HCT116 (cell line): ENCODE data around the gene TIMM29. TPM values are rescaled to one million over a fixed set of nuclear protein-coding genes. Genes with fewer than 3 reads are reported as not detected.

Experiments
- ATAC-seq: fragments of 200-7000 bp; cut with Tn5 transposase; 2 replicates; pipeline ENCODE4 v1.9.1; 2020; ENCODE audit warnings: mild to moderate bottlenecking, moderate library complexity
- BruUV-seq: library from RNA; stranded (reverse); fragments of 400-500 nt; replicated peaks from 2 replicates; lab custom pipeline; 2021; lab: Mats Ljungman, UMichigan
- CTCF ChIA-PET: fragments of 300-600 bp; sonication (Branson Sonifier 250); formaldehyde crosslinking; loops from one replicate; lab custom pipeline; 2021; ENCODE audit warnings: antibody characterized with exemption; lab: Charles Lee
- POLR2A ChIA-PET: fragments of 300-600, 350-600 bp; sonication (Branson Sonifier 250); formaldehyde crosslinking; loops from one replicate; lab custom pipeline; 2021; ENCODE audit warnings: antibody characterized with exemption; lab: Charles Lee
- RAD21 ChIA-PET, 2 experiments: fragments of 300-600 bp; sonication (Branson Sonifier 250); formaldehyde crosslinking; loops; one replicate each; lab custom pipeline; 2023; ENCODE audit warnings: low total read pairs in 2 of 2; ENCODE audit not compliant: uncharacterized antibody in 2 of 2, unreplicated experiment in 2 of 2, low non-redundant PET in 1 of 2; lab: Charles Lee
- DNase-seq: peaks from one replicate; pipeline ENCODE4 v3.0.0-alpha.2; 2010; ENCODE audit warnings: low read depth, low spot score
- H2AFZ ChIP-seq: fragments of 200-600 bp; shearing (Covaris generic), sonication (generic); 2 replicates; pipeline ENCODE4 v1.6.1; 2017; ENCODE audit warnings: low read depth, mixed run types, mixed read lengths, antibody characterized with exemption, low read length; ENCODE audit not compliant: poor library complexity, severe bottlenecking
- H3K27ac ChIP-seq: 2 replicates; pipeline ENCODE4 v1.5.1; 2012; ENCODE audit warnings: low read depth, low read length
- H3K27me3 ChIP-seq: fragments of 200-600 bp; sonication (generic); 2 replicates; pipeline ENCODE4 v1.6.1; 2016; ENCODE audit warnings: mixed run types, low read length, mixed read lengths; ENCODE audit not compliant: insufficient read depth
- H3K36me3 ChIP-seq, 2 experiments: fragments of 200-500 bp in 1 of 2; fragments of 200-600 bp in 1 of 2; sonication (Bioruptor generic) in 1 of 2; sonication (generic) in 1 of 2; 2 replicates each; pipeline versions ENCODE4 v1.5.1 to v1.6.1; 2014 to 2016; ENCODE audit warnings: low read length in 2 of 2, inconsistent platforms in 1 of 2, mixed read lengths in 1 of 2, mixed run types in 1 of 2; ENCODE audit not compliant: insufficient read depth in 2 of 2, control insufficient read depth in 1 of 2
- H3K4me1 ChIP-seq, 2 experiments: fragments of 200-600 bp in 1 of 2; sonication (generic) in 1 of 2; 2 replicates each; pipeline versions ENCODE4 v1.5.1 to v1.6.1; 2012 to 2017; ENCODE audit warnings: low read length in 2 of 2, inconsistent platforms in 1 of 2, mild to moderate bottlenecking in 1 of 2, mixed read lengths in 1 of 2, mixed run types in 1 of 2, moderate library complexity in 1 of 2; ENCODE audit not compliant: insufficient read depth in 2 of 2, control insufficient read depth in 1 of 2
- H3K4me2 ChIP-seq: fragments of 200-600 bp; sonication (generic); 2 replicates; pipeline ENCODE4 v1.6.1; 2017; ENCODE audit warnings: mixed run types, low read length, mixed read lengths
- H3K4me3 ChIP-seq, 2 experiments: fragments of 200-600 bp in 1 of 2; sonication (generic) in 1 of 2; replicated peaks in 1 of 2; 2 replicates each; pipeline ENCODE4 v1.5.1; 2011 to 2016; ENCODE audit warnings: low read length in 2 of 2, control low read depth in 1 of 2, low read depth in 1 of 2, mild to moderate bottlenecking in 1 of 2, mixed read lengths in 1 of 2, mixed run types in 1 of 2
- H3K79me2 ChIP-seq: fragments of 200-600 bp; sonication (generic); 2 replicates; pipeline ENCODE4 v1.6.1; 2017; ENCODE audit warnings: mild to moderate bottlenecking, mixed run types, low read length, moderate library complexity, mixed read lengths; ENCODE audit not compliant: insufficient read depth
- H3K9ac ChIP-seq: fragments of 200-600 bp; sonication (generic); 2 replicates; pipeline ENCODE4 v1.6.1; 2016; ENCODE audit warnings: low read length, mixed read lengths
- H3K9me2 ChIP-seq: fragments of 200-600 bp; sonication (generic), shearing (Covaris generic); 2 replicates; pipeline ENCODE4 v1.6.1; 2017; ENCODE audit warnings: mixed run types, mild to moderate bottlenecking, moderate library complexity; ENCODE audit not compliant: insufficient read depth
- H3K9me3 ChIP-seq, 2 experiments: fragments of 200-500 bp in 1 of 2; fragments of 200-600 bp in 1 of 2; sonication (Bioruptor generic) in 1 of 2; sonication (generic) in 1 of 2; 2 replicates each; pipeline ENCODE4 v1.6.1; 2014 to 2017; ENCODE audit warnings: low read length in 2 of 2, mixed read lengths in 2 of 2, inconsistent platforms in 1 of 2, low read depth in 1 of 2, mild to moderate bottlenecking in 1 of 2, mixed run types in 1 of 2, moderate library complexity in 1 of 2; ENCODE audit not compliant: control insufficient read depth in 1 of 2, insufficient read depth in 1 of 2
- H4K20me1 ChIP-seq: fragments of 200-600 bp; sonication (generic), shearing (Covaris generic); 2 replicates; pipeline ENCODE4 v1.6.1; 2017; ENCODE audit warnings: mixed run types, mild to moderate bottlenecking, moderate library complexity; ENCODE audit not compliant: insufficient read depth
- ATF3 ChIP-seq: IDR thresholded peaks from 2 replicates; pipeline ENCODE4 v1.6.1; 2012
- CBX3 ChIP-seq: IDR thresholded peaks from 2 replicates; pipeline ENCODE4 v1.6.1; 2012; ENCODE audit warnings: low read depth
- EGR1 ChIP-seq: IDR thresholded peaks from 2 replicates; pipeline ENCODE4 v1.6.1; 2012; ENCODE audit warnings: low read depth
- ELF1 ChIP-seq: IDR thresholded peaks from 2 replicates; pipeline ENCODE4 v1.6.1; 2012; ENCODE audit warnings: low read depth, borderline replicate concordance
- EZH2phosphoT487 ChIP-seq: fragments of 200-600 bp; IDR thresholded peaks from 2 replicates; pipeline ENCODE4 v1.6.1; 2018; ENCODE audit warnings: antibody characterized with exemption, borderline replicate concordance
- POLR2A ChIP-seq: IDR thresholded peaks from 2 replicates; pipeline ENCODE4 v1.7.0; 2011; ENCODE audit warnings: borderline replicate concordance; ENCODE audit not compliant: insufficient read depth, insufficient read length; ENCODE audit errors: extremely low read depth
- POLR2AphosphoS5 ChIP-seq: IDR thresholded peaks from 2 replicates; pipeline ENCODE4 v1.6.1; 2011; ENCODE audit warnings: mild to moderate bottlenecking, low read depth, low read length, moderate library complexity
- SP1 ChIP-seq: IDR thresholded peaks from 2 replicates; pipeline ENCODE4 v1.6.1; 2012; ENCODE audit warnings: low read depth
- SRF ChIP-seq: IDR thresholded peaks from 2 replicates; pipeline ENCODE4 v1.6.1; 2012; ENCODE audit warnings: low read depth
- TCF7L2 ChIP-seq: IDR thresholded peaks from 2 replicates; pipeline ENCODE4 v1.7.0; 2011; ENCODE audit warnings: borderline replicate concordance, inconsistent platforms; ENCODE audit not compliant: insufficient read depth, insufficient read length; ENCODE audit errors: extremely low read depth
- ZFX ChIP-seq: fragments of 450-650 bp; IDR thresholded peaks from 2 replicates; pipeline ENCODE4 v1.6.1; 2017
- intact Hi-C: fragments of 100-400 bp; cut with micrococcal nuclease; formaldehyde crosslinking; loops from 2 replicates; pipeline ENCODE4 v1.10.0; 2022
- total RNA-seq: library from RNA; stranded (reverse); gene quantifications from one replicate; pipeline ENCODE4 v1.2.1, GENCODE V29; 2021; ENCODE audit not compliant: unreplicated experiment

Gene TIMM29
- total RNA-seq, 1 experiment from 2014 or later, result 20.3 TPM

- Histone ChIP-seq H3K9ac (no peak overlapping the region), H4K20me1 (peaks cover 4% of the 10 kb centered on the region; the same call in 1 of the 2 replicates), H3K9me2 (no peaks in the 10 kb centered on the region), H3K4me2 (no peak overlapping the region), H3K4me3 (no peak overlapping the region), H2AFZ (no peak overlapping the region), H3K27me3 (no peaks in the 10 kb centered on the region), H3K9me3 (no peaks in the 10 kb centered on the region), H3K4me1 (peaks cover 20 to 27% of the 10 kb centered on the region in 2 experiments), H3K27ac (no peak overlapping the region), H3K79me2 (peaks cover 95% of the 10 kb centered on the region), H3K36me3 (0 out of 4 replicates have a peak, but pooled peaks cover 0 to 4% of the 10 kb centered on the region in 2 experiments)
- ATAC-seq (no peak), DNase-seq (no peak)
- TF ChIP-seq ATF3 (no peak), TCF7L2 (no peak), CBX3 (no peak), ZFX (no peak), EZH2phosphoT487 (no peak), ELF1 (no peak), EGR1 (no peak), POLR2AphosphoS5 (no peak), POLR2A (no peak), SP1 (no peak), SRF (no peak)
- intact Hi-C loops, result no loop called here
- POLR2A ChIA-PET, result no interaction called here
- RAD21 ChIA-PET, result no interaction called here
- CTCF ChIA-PET, result no interaction called here
- BruUV-seq, result no TSS peak
These were observed 42.6 kb downstream of the TIMM29 start for GRCh38 chr19:10971107-10971726.
